ENCODE measurements around the gene CTBP2.
"Not testable (repeated sequence)": the region's sequence is repeated elsewhere in the genome, so short reads cannot be mapped to it uniquely, and the experiment has no call there.

The CTBP2 gene

GRCh38 chr10:125179107-125179506, 18.7 kb upstream of the CTBP2 start:
- DNase-seq = not testable (repeated sequence)

GRCh38 chr10:125177641-125178640, 17.6 kb upstream of the CTBP2 start:
- DNase-seq = no peak

GRCh38 chr10:125175807-125176206, 15.4 kb upstream of the CTBP2 start:
- no peak for DNase-seq

GRCh38 chr10:125174360-125174759, 14.0 kb upstream of the CTBP2 start:
- DNase-seq = no peak

GRCh38 chr10:125172694-125173093, 12.3 kb upstream of the CTBP2 start:
- no peak for DNase-seq

GRCh38 chr10:125171402-125172306, 11.3 kb upstream of the CTBP2 start:
- no peak for DNase-seq

GRCh38 chr10:125169915-125170314, 9.6 kb upstream of the CTBP2 start:
- DNase-seq = no peak

GRCh38 chr10:125169279-125169678, 8.9 kb upstream of the CTBP2 start:
- no peak for DNase-seq

GRCh38 chr10:125166658-125167057, 6.3 kb upstream of the CTBP2 start:
- no peak for DNase-seq

- no peak for DNase-seq
Observed at GRCh38 chr10:125165584-125166573, 5.5 kb upstream of the CTBP2 start.

GRCh38 chr10:125164421-125164820, 4.1 kb upstream of the CTBP2 start:
- no peak for DNase-seq

GRCh38 chr10:125163803-125164202, 3.4 kb upstream of the CTBP2 start:
- DNase-seq = no peak

GRCh38 chr10:125163312-125163711, 2.9 kb upstream of the CTBP2 start:
- DNase-seq = not testable (repeated sequence)

GRCh38 chr10:125162120-125162931, 2.0 kb upstream of the CTBP2 start:
- no peak for DNase-seq

GRCh38 chr10:125161707-125162119, 1.4 kb upstream of the CTBP2 start:
- no peak for DNase-seq

GRCh38 chr10:125160856-125161706, 718 bp upstream of the CTBP2 start:
- DNase-seq = no peak

- no peak for DNase-seq
Observed at GRCh38 chr10:125159486-125159931, 854 bp downstream of the CTBP2 start.

- no peak for DNase-seq
Observed at GRCh38 chr10:125158601-125159485, 1.5 kb downstream of the CTBP2 start.

- no peak for DNase-seq
Observed at GRCh38 chr10:125158275-125158600, 2.1 kb downstream of the CTBP2 start.

All from T-helper 9 cell (primary cell).